ENCODE data around the gene TBC1D25.

GRCh38 chrX:48595929-48596328 lies 56.4 kb downstream of the TBC1D25 start:
- no peak for TF ChIP-seq EZH2 (IDR thresholded peaks at IDR 0.05; ENCODE audit: borderline replicate concordance, low read depth, low read length, severe bottlenecking)
- TF ChIP-seq, protein P1, sequence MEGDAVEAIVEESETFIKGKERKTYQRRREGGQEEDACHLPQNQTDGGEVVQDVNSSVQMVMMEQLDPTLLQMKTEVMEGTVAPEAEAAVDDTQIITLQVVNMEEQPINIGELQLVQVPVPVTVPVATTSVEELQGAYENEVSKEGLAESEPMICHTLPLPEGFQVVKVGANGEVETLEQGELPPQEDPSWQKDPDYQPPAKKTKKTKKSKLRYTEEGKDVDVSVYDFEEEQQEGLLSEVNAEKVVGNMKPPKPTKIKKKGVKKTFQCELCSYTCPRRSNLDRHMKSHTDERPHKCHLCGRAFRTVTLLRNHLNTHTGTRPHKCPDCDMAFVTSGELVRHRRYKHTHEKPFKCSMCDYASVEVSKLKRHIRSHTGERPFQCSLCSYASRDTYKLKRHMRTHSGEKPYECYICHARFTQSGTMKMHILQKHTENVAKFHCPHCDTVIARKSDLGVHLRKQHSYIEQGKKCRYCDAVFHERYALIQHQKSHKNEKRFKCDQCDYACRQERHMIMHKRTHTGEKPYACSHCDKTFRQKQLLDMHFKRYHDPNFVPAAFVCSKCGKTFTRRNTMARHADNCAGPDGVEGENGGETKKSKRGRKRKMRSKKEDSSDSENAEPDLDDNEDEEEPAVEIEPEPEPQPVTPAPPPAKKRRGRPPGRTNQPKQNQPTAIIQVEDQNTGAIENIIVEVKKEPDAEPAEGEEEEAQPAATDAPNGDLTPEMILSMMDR (IDR thresholded peaks at IDR 0.05; ENCODE audit: borderline replicate concordance, extremely low read depth, low read length, poor library complexity, severe bottlenecking), result no peak
